ENCODE data around the gene BTBD2.

BTBD2 gene

DNA sequence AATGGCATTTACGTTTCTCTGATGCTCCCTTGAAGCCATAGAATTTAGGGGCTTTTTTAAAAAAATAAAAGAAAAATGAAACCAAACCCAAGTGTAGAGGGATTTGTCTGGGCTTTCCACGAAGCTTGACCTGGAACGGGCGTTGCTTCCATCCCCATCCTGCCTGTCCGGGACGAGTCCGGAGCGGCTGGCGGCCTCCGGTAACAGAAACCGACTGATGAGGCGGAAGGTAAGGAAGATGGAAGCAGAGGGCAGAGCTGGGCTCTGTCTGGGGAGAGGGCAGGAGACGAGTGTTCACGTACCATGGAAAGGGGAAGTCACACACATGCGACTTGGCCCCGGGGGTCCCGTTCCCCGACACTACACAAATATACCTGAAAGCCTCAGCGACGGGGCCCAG, 34.3 kb downstream of the BTBD2 start:
- no peak for DNase-seq

DNA sequence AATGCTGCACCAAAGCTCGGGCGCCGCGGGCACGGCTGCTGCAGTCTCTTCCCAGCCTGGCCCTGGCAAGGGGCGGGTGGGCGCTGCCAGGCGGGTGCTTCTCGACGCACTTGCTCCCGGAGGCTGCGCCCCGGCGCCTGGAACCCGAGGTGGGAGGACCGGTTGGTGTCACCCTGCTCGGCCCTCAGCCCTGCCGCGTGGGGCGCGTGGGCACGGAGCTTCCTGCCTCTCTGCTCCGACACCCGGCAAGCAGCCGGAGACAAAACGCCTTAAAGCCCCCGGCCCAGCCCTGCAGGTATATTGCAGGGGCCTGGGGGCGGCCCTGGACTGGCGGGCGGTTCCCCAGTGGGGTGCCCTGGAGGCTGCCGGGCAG, 34.7 kb downstream of the BTBD2 start:
- DNase-seq = no peak

DNA sequence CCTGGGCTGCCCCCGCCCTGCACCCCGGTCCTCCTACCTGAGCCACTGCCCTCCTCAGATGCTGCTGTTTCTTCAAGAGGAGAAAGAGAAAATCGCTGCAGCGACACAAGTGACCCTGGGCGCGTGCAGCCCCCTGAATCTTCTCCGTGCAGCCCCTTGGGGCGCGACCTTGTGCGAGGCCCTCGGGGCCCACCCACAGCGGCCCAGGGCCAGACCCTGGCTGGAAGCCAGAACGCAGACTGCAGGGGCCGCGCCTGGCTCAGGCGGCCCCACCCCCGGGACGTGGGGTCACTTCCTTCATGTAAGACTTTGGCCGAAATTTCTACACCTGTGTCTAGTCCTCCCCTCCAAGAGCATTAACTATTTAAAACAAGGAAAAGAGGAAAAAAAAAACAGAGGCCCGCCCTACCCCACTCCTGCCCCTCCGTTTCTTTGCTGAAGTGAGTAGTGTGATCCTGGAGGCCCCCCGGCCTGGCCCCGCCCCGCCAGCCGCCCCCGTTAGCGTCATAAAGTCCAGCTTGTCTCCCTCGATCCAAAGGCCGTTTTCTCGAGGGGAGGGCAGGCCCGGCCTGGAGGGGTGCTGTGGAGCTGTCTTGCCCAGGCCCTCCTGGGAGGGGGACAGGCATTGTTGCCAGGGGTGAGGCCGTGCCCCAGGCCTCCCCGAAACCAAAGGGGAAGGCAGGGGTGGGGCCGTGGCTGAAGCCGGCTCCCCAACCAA, 35.3 kb downstream of the BTBD2 start:
- DNase-seq = no peak

DNA sequence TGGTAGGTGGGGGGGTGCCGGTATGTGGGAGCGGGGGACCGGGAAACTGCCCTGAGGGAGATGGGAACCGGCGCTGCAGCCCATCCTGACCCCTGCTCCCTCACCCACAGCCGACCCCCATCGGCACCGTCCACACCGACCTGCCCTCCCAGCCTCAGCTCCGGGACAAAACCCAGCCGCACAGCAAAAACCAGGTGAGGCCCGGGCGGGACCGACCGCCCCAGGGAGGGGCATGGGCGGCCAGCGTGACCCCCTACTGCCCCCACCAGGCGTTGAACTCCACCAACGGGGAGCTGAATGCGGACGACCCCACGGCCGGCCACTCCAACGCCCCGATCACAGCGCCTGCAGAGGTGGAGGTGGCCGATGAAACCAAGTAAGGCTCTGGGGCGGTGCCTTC, 35.9 kb downstream of the BTBD2 start:
- DNase-seq = no peak

DNA sequence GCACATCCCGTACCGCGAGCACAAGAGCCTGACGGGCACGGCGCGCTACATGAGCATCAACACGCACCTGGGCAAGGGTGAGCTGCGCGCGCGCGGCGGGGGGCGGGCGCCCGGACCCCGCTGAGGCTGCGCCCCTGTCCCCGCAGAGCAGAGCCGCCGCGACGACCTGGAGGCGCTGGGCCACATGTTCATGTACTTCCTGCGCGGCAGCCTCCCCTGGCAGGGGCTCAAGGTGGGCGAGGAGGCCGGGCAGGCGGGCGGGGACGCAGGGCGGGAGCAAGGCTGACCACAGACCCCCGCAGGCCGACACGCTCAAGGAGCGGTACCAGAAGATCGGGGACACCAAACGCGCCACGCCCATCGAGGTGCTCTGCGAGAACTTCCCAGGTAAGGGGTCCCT, 36.5 kb downstream of the BTBD2 start:
- no peak for DNase-seq

DNA sequence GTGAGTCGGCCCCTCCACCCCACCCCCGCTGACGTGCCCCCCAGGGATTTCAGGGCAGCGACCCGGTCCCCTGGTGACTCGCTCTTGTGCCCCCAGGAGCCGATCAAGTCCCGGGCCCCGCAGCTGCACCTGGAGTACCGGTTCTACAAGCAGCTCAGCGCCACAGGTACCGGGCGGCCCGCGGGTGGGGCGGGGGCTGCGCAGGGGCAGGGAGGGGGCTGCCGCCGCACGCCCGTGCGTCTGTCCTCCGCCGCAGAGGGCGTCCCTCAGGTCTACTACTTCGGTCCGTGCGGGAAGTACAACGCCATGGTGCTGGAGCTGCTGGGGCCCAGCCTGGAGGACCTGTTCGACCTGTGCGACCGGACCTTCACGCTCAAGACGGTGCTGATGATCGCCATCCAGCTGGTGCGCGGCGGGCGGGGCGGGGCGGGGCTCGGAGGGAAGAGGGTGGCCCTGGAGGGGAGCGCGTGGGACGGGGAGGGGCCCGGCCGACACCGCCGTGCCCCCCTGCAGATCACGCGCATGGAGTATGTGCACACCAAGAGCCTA, 37.1 kb downstream of the BTBD2 start:
- no peak for DNase-seq

DNA sequence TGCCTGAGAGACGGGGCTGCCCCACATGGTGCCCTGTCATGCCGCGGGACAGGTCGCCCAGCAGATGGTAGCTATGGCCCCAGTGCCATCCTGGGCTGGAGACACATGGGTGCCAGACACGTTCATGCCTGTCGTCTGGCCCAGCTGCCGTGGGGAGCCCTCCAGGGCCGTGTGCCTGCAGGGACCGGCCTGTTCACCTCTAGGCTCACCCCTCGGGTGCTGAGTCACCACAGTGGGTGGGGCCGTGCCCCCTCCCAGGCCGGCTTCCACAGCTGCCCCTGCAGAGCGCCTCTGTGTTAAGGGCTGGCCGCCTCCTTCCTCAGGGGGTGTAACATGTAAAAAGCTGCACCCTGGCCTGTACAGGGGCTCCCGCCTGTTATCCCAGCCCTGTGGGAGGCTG, 38.4 kb downstream of the BTBD2 start:
- no peak for DNase-seq

DNA sequence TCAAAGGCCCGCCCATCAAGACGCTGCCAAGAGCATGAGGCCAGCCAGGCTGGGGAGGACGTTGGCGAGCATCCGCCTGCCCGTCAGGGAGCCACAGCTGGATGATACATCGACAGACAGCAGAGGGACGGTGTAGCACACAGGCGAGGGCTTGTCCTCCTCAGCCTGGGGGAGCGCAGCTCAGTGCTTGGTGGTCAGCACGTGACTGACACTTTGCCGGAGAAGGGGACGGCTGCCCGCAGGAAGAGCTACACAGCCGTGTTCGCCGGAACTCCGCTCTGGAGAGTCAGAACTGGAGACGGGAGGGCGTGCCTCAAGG, 40.4 kb downstream of the BTBD2 start:
- DNase-seq = no peak

DNA sequence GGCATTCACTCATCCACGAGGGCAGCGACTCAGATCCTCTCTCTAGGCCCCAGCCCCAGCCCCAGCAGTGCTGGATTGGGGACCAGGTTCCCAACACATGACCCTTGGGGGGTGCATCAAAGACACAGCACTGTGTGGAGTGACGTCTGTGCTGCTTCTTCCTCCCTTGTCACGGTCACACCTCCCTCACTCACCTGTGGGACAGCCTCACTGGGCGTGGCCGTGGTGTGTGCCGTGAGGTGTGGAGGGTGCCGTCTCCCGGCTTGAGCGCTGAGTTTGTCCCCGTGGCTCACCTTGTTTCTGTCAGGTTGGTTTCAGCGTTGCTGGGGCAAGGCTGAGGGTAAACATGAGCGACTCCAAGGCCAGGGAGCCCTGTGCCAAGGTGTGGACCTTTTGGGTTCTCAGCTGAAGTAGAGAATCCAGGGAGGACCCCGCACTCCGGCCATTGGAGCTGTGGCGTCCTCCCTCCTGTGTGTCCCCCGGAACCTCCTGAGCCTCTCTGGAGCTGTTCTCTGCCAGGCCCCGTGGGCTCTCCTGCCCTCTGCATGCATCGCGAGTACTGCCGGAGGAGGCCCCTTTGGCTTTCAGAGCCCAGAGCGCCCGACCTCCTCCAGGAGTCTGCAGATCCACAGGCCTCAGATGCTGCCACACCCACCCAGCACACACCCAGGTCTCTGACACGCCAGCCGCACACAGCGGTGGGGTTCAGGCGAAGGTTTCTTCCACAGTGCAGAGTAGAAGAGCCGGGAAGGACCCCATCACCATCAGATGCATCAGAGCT, 40.9 kb downstream of the BTBD2 start:
- DNase-seq = no peak

DNA sequence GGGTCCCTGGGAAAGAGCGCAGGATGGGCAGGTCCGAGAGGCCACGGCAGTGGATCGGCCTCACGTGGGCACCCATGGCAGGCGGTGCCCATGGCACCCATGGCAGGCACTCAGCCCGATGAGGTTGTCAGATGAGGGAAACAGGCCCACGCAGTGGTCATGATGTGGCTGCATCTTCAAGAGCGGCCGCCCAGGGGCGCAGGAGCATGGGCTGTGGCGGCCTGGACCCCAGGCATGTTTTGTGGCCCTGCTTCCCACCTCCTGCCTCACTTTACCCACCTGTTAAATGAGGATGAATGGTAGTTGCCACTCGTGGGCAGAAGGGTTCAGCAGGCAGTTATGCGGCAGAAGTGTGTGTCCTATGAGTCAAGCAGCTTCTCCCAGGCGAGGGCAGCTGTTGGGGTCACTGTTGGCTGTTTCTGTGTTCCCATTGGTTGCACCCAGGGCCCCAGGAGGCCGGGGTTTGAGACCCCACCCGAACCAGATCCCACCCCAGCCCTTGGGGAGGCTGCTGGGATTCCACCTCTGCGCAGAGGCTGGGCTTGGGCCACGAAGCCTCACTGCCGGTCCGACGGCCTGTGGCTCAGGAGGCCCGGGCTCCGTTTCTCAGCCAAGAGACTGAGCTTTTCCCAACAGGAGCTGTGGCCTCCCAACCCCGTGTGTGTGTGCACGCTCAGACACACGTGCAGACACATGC, 44.6 kb downstream of the BTBD2 start:
- DNase-seq = no peak

DNA sequence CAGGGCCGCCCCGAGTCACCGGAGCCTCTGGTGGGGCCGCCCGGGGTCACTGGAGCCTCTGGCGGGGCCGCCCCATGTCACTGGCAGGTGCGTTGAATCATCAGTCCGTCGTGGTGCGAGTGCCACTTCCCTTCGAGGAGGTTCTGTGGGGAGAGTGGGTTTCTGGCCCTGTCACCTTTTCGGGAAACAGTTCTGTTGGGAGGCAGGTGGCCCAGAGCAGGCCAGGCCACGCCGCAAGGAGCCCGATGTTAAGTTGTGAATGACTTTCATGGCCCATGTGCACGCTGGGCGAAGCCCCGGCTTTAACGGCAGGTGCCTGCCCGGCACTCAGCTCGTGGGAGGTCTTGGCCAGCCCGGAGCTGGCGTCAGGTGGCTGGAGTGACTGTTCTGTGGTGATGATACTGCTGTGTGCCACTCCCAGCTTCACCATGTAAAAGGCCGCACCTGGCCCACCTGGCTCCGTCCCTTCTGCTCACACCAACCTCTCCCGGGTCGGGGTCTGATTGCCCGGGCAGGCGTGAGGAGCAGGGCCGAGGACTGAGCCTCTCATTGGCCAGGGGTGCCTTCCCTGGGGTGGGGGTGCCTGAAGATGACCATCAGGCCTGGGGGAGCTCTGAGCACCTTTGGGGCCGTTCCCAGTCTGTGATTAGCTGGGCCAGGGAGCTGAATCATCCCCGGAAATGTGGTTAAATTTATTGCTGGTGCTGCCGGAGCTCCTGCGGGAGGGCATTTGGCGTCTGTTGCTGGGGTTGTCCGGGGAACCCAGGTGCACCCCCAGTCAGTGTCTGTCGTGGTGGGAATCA, 45.3 kb downstream of the BTBD2 start:
- no peak for DNase-seq

DNA sequence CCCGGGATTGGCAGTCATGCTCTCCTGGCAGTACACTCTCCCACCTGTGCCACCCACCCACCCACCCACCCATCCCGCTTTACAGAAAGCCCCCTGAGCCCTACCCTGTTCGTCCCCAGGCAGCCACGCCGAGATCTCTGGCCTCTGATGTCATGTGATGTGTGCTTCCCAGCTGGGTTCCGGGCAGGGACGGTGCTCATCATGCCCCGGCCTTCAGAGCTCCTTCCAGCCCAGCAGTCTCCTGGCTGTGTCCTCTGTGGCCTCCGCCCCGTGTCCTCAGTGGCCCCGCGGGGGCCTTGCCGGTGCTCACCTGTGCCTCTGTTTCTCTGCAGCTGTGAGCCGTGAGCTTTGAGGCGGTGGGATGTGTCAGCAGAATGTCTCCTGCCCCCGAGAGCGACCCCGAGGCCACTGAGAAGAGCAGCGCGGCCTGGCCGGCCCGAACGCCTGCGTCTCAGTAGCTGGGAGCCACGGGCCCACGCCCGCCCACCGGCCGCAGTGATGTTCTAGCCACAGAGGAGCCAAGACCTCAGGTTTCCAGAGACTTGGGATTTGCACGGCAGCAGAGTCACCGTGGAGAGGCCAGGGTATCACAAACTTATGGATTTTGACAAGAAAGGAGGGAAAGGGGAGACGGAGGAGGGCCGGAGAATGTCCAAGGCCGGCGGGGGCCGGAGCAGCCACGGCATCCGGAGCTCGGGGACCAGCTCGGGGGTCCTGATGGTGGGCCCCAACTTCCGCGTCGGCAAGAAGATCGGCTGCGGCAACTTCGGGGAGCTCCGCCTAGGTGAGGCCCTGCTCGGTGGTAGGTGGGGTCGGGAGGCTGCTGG, 46.1 kb downstream of the BTBD2 start:
- DNase-seq = no peak

DNA sequence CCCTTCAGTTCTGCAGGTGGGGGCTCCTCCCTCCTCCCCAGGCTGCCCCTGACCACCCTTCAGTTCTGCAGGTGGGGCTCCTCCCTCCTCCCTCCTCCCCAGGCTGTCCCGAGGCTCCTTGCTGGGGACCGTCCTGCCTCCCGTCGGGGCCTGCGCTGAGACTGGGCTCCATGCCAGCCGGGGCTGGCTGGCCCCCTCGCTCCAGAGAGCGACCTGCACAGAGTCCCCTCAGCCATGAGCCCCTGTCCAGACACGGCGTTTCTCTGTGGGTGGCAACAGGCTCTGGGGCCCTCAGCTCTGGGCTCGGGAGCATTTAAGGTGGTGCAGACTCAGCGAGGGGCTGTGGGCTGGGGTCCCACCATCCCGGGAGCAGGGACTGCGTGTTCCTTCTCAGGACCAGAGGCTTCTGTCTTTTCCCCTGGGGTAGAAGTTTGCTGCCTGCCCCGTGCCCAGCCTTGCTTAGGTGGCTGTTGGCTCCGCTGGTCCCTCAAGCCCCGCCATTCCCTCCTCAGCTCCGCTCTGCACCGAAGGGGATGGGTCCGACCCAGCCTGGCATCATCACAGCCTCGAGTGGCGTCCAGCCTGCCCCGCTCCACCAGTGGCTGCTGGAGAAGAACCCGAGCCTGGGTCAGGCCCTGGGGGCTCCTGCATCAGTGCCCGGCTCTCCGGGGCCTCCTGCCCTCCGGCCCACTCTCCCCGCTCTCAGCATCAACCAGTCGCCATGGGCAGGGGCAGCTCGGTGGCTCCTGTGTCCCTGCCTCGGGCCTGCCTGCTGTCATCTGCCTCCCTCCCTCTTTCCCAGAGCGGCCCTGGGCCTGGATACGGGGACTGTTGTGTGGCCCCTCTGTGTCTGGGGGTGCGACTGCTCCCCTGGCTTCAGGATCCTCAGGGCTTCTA, 47.0 kb downstream of the BTBD2 start:
- DNase-seq = no peak

DNA sequence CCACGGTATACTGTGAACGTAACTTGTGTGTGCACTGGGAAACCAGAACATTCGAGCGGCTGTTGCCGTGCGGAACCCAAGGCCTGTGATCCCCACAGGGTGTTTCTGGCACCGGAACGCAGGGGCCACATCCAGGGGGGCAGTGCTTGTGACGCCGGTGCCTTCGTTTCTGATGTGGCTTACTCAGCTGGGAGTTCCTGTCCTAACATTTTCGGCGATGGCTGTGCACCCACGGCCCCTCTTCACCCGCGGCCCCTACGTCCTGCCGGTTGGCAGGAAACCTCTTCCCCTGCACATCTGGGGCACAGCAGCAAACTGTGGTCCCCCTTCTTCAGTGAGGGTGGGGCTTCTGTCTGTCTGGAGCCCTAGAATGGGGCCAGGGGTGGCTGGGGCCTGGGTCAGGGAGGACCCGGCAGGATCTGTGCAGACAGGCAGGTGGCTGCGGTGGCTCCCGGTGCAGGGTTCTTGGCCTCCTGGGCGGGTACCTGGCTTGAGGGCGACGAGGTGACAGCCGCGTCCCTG, 48.4 kb downstream of the BTBD2 start:
- no peak for DNase-seq

DNA sequence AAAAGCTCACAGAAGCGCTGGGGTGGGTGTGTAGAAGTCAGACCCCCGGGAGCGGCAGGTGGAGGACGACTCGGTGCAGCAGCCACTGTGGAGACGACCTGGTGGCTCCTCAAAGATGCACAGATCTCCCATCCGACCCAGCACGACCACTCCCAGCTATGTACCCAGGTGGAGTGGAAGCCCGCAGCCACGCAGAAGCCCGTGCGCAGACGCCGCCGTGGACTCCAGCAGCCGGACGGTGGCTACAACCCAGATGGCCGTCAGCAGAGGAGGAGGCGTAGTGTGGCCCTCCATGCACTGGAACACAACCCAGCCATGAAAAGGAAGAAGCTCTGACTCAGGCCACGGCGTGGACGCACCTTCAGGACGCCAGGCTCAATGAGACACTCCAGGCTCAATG, 52.8 kb downstream of the BTBD2 start:
- DNase-seq = no peak

DNA sequence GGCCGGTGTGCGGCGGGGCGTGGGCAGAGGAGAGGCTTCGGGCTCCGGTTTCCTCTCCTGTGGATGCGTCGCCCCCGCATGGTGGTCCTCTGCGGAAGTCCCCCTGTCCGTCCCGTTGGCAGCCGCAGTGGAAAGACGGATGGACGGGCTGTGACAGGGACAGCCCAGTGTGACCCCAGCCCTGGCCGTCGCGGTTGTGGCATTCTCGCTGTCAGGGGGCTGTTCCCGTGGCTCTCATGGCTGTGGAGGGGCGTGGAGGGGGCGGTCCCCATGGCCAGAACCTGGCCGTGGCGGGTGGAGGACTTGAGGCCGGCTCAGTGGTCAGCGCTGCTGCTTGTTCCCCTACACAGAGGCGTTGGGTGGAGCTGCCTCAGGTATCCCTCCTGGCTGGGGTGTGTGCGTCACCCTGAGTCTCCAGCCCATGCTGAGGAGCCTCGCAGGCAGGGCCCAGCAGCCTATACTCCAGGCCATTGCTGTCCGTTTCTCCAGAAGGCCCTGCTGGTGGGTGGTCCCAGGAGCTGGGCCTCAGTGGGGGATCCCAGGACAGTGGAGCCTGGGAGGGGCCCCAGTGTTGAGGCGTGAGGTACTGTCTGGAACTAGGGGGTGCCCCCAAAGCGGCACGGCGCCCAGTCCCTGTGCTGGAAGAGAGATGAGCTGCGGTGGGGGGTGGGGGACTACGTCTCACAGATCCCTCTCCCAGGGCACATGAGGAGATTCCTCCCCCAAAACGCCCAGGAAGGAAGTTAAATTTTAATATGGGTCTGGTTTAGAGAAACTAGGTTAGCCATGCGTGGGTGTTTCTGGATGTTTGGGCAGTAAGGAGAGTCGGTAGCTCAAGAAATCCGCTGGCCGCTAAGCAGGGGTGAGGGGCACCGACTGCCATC, 54.3 kb downstream of the BTBD2 start:
- DNase-seq = no peak

DNA sequence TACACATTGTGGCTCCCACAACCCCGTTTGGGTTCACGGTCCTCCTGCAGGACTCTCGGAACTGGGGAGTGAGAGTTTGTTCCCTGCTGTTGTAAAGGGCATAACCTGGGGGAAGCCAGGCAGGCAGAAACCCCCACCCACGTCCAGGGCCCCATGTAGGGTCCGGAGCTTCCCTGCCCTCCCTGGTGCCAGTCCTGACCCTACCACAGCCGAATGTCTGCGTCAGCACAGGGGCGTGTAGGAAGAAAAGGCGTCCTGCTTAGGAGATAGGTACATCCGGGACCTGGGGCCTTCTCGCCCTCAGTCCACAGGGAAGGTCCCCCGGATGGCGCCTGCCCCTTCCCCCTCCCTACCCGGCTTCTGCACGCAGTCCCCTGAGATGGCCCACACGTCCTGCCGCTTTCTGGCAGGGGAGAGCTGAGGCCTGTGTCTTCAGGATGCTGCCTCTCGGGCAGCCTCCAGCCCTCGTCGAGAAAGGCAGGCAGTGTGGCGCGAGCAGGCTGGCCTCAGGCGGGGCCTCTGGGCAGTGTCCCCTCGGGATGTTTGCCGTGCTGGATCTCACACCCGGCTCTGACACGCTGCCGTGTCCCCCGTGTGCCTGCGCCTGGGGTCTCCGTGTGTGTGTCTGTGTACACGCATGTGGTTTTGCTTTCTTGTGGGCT, 55.5 kb downstream of the BTBD2 start:
- no peak for DNase-seq

DNA sequence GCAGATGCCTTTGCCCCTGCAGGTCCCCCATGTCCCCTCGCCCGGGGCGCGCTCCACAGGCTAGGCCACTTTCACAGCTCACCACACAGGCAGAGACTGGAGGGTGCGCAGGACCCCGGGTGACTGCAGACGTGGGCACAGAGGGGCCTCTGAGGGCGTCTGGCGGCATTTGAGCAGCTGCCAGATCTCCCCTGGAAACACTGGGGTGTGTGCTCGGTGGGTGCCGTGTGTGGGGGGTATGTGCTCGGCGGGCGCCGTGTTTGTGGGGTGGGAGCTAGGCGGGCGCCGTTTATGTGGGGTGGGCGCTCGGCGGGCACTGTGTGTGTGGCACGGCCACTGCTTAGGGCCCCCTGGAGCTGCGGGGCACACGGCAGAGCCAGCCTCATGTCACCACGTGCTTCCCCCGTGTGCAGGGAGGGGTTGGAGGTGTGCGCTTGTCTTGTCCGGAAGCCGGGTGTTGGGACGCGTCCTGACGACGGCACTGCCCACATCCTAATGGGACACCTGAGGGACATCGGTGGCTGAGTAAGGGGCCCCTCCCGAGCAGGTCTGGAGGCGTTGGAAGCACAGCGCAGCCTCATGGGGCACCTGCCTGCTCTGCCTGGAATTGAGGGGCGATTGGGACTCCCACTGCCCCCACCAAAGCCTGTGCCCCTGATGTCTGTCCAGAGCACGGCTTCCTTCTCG, 57.8 kb downstream of the BTBD2 start:
- no peak for DNase-seq

Measured in NCI-H2107 (cell line).